ENCODE data around the gene ZBTB20.

GRCh38 chr3:114850898-114851297, 296.2 kb downstream of the ZBTB20 start:
- TF ChIP-seq, protein P1, sequence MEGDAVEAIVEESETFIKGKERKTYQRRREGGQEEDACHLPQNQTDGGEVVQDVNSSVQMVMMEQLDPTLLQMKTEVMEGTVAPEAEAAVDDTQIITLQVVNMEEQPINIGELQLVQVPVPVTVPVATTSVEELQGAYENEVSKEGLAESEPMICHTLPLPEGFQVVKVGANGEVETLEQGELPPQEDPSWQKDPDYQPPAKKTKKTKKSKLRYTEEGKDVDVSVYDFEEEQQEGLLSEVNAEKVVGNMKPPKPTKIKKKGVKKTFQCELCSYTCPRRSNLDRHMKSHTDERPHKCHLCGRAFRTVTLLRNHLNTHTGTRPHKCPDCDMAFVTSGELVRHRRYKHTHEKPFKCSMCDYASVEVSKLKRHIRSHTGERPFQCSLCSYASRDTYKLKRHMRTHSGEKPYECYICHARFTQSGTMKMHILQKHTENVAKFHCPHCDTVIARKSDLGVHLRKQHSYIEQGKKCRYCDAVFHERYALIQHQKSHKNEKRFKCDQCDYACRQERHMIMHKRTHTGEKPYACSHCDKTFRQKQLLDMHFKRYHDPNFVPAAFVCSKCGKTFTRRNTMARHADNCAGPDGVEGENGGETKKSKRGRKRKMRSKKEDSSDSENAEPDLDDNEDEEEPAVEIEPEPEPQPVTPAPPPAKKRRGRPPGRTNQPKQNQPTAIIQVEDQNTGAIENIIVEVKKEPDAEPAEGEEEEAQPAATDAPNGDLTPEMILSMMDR (IDR thresholded peaks at IDR 0.05), result no peak
- no peak for TF ChIP-seq EP300 (IDR thresholded peaks at IDR 0.05)
- no peak for TF ChIP-seq POLR2AphosphoS5 (IDR thresholded peaks at IDR 0.05)

Measured in esophagus muscularis mucosa (tissue), 4 donors.